Stimulated activated CD8-positive, alpha-beta memory T cell treated with anti-CD3 and anti-CD28 coated beads, Interleukin-4, amount 100 ng/mL, for 48 hours (primary cell): ENCODE measurements around the gene FBXO34.
A peak's percentile ranks its signal among the peaks of the same experiment; 100 is the strongest.

Experiments used
- DNase-seq: peaks from one replicate; pipeline ENCODE4 v3.0.0-alpha.2; 2020

FBXO34 gene

GRCh38 chr14:55270832-55271571 is at the start of gene FBXO34:
Gene FBXO34, plus strand, starts transcription at chr14:55271421. Its CDS starts 78,970 bp downstream, at chr14:55350391.
- peak; percentile 100 for DNase-seq

GRCh38 chr14:55221968-55222367 is 49.3 kb upstream of the FBXO34 start:
- DNase-seq: no peak

GRCh38 chr14:55223364-55223763 is 47.9 kb upstream of the FBXO34 start:
- no peak for DNase-seq

DNA sequence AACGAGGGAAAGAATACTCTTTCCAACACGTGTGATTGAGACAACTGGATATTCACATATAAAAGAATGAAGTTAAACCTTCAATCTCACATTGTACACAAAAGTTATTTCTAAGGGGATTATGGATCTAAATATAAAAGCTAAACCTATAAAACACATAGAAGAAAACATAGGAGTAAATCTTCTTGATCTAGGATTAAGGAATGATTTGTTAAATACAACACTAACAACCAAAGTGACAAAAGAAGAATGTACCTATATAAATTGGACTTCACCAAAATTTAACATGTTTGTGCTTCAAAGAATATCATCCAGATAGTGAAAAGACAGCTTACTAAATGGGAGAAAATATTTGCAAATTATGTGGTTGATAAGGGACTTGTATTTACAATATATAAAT is 43.0 kb upstream of the FBXO34 start:
- DNase-seq: no peak

DNA sequence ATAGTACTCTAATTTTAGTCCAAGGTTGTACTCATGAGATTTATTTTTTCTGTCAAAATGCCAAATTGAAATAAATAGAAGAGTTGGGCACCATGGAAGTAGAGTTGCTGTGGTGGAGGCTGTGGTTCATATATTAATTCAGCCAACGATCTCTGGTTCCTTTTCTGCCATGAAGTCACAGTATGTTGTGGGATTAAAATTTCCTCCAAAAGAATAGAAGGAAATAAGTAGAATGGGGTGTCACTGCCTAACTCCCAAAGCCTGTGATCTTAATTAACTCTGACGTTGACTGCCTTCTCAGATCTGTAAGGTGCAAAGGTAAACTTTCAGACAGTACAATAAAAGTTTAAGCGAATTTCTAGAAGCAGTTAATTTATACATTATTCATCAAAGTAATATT is 37.6 kb upstream of the FBXO34 start:
- no peak for DNase-seq

GRCh38 chr14:55238019-55238680 is 33.1 kb upstream of the FBXO34 start:
- no peak for DNase-seq

- no peak for DNase-seq
Observed at GRCh38 chr14:55239320-55239719, 31.9 kb upstream of the FBXO34 start.

- no peak for DNase-seq
Observed at GRCh38 chr14:55240526-55241178, 30.6 kb upstream of the FBXO34 start.

DNA sequence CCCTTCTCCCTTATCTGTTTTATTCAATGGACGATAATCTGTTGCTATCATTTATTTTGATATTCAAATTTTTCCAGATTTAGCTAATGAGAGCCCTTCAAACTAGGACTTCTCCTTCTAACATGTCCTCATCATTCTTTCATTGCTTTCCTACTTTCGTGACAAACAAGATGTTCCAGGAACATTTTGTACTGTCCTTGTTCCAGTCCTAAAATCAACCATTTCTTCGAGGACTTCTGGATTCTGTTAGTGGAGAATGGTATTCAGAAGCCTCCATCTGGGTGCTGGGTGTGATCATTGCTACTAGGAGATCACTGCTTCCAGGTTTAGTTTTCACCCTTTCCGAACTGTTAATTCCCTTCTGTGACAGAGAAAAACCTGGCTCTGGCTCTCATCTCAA is 29.5 kb upstream of the FBXO34 start:
- no peak for DNase-seq

DNA sequence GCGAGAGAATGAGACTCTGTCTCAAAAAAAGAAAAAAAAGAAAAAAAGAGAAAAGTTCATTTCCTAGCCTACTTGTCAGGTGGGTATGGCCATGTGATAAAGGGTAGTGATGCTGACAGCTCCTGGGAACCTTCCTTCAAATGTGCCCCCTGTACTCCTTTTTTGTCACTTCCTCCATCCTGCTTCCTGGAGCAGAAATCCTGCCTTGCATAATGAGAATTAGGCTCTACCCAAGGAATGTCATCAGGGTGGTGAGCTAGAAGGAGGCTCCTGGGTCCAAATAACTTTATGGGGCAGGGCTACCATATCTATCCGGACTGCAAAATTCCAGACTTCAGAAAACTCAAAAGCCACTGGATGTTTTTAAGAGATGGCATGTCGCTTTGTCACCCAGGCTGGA is 27.8 kb upstream of the FBXO34 start:
- no peak for DNase-seq

DNA sequence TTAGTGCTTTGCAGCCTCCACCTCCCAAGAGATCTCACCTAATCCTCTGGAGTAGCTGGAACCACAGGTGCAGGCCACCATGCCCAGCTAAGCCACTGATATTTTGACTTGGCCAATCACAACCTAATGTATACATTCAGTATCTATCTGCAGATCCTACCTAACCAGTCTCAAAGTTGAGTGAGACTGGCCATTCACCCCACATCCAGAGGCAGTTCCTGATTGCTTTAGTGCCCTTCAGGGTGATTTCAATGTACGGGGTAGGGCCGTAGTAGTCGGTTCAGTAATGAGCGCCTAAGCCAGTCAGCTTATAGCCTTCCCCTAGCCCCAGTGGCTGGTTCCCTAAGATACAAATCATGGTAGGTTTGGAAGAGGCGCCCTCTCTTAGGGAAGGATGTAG is 27.4 kb upstream of the FBXO34 start:
- no peak for DNase-seq

DNA sequence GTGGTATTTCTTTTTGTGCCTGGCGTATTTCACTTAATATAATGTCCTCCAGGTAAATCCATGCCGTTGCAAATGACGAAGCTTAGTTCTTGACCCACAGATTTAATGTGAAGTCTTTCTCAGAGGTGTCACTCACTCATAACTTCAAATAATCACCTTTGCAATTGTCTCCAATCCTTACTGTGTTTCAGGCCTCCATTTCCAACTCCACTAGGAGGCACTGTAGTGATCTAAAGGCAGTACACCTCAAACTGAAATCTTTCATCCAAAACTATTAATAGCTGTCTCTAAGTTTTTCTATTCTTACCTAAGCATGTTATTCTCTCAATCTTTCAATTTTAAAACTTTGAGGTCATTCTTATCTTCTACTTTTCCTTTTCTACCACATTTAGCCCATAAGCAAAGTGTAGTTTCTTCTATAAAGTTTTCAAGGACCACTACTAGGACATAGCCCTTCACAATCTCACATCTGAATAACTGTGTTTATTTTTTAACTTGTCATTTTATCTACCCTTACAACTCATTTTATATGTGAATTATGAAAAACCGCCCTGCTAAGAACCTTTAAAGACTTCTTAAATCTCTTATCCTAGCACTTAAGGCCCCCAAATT is 25.5 kb upstream of the FBXO34 start:
- DNase-seq: no peak

GRCh38 chr14:55248411-55248810 is 22.8 kb upstream of the FBXO34 start:
- DNase-seq: no peak

GRCh38 chr14:55249423-55249822 is 21.8 kb upstream of the FBXO34 start:
- no peak for DNase-seq

DNA sequence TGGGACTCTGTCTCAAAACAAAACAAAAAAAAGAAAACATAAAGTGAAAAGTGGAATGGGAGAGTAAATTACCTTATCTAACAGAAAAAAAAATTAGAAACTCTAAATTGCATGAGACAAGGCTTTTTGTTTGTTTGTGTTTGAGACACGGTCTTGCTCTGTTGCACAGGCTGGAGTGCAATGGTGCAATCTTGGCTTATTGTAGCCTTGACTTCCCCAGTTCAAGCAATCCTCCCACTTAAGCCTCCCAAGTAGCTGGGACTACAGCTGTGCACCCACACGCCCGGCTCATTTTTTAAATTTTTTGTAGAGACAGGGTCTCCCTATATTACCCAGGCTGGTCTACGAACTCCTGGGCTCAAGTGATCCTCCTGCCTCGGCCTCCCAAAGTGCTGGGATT is 17.9 kb upstream of the FBXO34 start:
- no peak for DNase-seq

DNA sequence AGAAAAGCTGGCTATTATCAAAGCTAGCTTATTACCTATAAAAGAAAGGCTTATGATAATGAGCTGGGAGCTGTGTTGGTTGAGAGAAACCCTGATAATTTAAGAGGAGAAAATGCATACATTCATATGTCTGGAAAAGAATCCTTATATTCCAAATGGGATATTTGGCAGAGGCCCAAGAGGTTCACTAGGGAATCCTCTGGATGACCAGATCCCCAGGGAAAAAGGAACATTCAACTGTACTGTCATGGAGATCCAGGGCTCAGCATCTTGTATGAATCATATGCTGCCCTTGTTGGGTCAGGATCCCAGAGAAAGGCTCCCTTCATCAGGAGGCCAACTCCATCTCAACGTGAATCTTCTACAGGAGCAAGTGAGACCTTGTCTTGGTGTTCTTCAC is 16.6 kb upstream of the FBXO34 start:
- no peak for DNase-seq

- DNase-seq: no peak
Observed at GRCh38 chr14:55255979-55256378, 15.2 kb upstream of the FBXO34 start.

DNA sequence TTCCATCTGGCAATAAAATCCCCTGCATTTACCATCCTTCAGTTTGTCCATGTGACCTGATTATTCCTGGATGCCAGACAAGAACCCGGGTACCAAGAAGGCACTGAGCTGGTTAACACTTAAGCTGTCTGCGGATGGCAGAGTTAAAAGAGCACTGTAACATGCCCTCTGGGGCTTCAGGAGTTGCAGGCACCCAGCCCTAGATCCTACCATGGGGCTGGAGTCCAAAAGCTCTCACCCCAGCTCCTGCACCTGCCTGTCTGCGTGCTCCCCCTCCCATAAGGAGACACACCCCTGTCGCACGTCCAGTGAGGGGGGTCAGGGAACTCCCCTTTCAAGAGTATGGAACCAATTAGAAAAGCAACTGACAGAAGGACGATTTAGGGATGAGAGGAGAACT is 14.6 kb upstream of the FBXO34 start:
- DNase-seq: no peak

GRCh38 chr14:55265197-55265596 is 6.0 kb upstream of the FBXO34 start:
- no peak for DNase-seq

DNA sequence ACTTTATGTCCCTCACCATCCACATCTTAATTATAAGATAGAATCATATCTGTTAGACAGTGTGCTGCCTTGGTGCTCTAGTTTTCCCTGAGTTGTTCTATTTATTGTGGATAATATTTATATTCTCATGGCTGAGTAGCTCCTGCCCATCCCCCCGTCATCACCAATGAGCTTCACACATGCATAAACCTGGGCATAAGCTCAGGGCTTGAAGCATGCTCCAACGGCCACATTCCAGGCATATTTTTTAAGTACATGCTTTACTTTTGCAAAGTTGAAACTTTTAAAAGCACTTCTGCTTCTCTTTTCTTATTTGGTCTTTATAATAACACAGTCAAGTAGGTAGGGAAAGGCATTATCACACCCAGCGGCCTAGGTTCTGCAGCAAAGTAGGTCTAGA is 3.4 kb upstream of the FBXO34 start:
- no peak for DNase-seq

DNA sequence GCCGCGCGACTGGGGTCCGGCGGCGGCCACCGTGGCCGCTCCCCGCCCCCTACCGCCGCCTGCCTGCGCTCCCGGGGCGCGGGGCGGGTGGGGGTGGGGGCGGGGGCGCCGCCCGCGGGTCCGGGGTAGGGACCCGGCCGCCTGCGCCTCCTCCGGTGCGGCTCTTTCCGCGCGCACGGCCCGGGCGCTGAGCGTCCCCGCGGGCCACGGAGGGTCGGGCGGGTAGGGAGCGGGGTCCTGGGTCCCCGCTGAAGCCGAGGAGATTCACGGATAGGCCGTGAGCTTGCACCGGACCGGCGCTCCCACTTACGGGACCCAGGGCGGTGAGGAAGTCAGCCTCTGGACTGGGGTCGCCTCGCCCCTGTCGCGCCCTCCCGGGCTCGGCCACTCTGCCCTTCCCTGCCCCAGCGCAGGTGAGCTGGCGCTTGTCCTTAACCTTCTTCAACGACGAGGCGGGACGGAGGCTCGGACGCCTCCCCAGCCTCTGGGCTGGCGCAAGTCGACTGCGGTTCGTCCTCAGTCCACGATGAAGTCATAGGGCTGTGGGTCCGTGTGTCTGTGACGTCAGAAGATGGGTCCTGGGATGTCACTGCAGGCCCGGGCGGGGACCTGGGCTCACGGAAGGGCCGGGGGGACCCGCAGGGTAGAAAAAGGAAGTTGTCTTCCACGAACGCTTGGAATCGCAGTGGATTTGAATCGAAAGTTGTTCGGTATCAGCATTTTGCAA is 514 bp downstream of the FBXO34 start:
- peak; percentile 69 for DNase-seq

GRCh38 chr14:55272387-55272786 is 1.2 kb downstream of the FBXO34 start:
- DNase-seq: no peak

DNA sequence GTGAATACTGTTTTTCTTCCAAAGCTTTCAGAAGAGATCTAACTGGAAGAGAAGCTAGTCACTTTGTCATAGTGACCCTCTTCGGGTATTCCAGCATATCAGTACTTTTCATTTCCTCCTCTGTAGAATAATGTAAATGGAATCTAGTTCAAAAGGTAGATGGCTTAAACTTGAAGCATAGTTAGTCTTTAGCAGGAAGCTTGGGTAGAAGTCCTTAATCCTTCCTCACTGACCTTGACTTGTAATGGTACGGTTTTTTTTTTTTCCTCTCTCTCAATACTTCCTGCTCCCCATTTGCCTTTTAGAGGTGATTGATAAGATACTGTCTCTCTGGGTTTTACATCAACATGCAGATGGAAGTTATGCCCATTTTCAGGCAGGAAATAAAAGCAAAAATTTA is 1.7 kb downstream of the FBXO34 start:
- DNase-seq: no peak
